Measurements from ENCODE around the gene ARL2BP.

DNA sequence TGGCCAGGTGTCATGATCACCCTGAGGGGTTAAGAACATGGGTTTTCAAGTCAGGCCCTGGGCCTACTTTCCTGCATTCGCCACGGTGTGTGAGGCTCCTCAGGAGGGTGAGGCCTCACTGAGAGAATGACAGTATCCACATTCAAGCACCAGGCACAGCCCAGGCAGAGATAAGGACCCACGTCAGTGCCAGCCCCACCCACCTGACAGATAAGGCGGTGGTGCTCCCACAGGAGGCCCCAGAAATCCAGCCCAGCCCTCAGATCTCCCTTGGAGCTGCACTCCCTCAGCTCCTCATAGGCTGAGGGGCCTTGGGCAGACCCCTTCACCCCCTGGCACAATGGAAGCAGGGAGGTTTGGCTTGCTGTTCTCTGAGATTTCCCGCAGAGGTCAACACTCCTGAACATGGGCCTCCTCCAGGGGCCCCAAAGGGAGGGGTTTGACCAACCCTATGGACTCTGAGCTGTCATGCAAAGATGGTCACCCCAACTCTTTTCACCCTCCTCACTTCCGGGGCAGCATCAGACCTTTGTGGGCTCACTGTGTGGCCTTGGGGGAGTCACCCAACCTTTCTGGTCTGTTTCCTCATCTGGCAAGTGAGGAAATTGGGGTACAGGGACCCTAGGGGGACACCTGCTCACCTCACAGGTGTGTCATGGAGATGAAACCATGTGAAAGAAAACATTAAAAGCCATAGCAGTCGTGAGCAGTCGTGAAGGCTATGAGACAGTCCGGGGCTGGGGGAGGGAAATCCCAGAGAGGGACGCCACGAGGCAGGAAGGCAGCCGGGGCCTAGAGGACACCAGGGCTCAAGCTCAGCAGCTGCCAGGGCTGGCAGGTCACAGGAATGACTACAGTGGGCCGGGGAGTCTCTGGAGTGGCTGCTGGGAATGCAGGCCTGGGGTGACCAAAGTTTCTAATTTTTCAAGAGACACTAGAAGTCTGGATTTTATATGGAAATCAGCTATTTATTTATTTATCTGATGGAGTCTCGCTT, 24.0 kb downstream of the ARL2BP start:
- no peak for TF ChIP-seq EZH2 (IDR thresholded peaks at IDR 0.05; ENCODE audit: borderline replicate concordance, insufficient read depth, low read depth, low read length, poor library complexity, severe bottlenecking)
- TF ChIP-seq, protein P1, sequence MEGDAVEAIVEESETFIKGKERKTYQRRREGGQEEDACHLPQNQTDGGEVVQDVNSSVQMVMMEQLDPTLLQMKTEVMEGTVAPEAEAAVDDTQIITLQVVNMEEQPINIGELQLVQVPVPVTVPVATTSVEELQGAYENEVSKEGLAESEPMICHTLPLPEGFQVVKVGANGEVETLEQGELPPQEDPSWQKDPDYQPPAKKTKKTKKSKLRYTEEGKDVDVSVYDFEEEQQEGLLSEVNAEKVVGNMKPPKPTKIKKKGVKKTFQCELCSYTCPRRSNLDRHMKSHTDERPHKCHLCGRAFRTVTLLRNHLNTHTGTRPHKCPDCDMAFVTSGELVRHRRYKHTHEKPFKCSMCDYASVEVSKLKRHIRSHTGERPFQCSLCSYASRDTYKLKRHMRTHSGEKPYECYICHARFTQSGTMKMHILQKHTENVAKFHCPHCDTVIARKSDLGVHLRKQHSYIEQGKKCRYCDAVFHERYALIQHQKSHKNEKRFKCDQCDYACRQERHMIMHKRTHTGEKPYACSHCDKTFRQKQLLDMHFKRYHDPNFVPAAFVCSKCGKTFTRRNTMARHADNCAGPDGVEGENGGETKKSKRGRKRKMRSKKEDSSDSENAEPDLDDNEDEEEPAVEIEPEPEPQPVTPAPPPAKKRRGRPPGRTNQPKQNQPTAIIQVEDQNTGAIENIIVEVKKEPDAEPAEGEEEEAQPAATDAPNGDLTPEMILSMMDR (IDR thresholded peaks at IDR 0.05): no peak

Measured in B cell (primary cell).